Stimulated activated CD8-positive, alpha-beta memory T cell treated with anti-CD3 and anti-CD28 coated beads, Interleukin-7, amount 100 ng/mL, for 48 hours (primary cell): Measurements from ENCODE around the gene PADI2.

Experiments
- DNase-seq, 2 donors: peaks; one replicate each; pipeline ENCODE4 v3.0.0-alpha.2; 2020; ENCODE audit warnings: low read depth in 1 of 2; ENCODE audit errors: extremely low read depth in 1 of 2

PADI2 gene

GRCh38 chr1:17059391-17060305, 59.6 kb downstream of the PADI2 start:
- DNase-seq = peak in 1 of 2 donors; percentile 10

- DNase-seq = no peak
These were observed 62.7 kb downstream of the PADI2 start for GRCh38 chr1:17056551-17056950.

GRCh38 chr1:17055801-17056200, 63.5 kb downstream of the PADI2 start:
- DNase-seq = no peak

- DNase-seq = peak; percentile 98 to 99
These were observed 65.4 kb downstream of the PADI2 start, which contains the start of gene SDHB for GRCh38 chr1:17053685-17054410. TSS of gene SDHB (minus strand) at chr1:17054032. CDS start at chr1:17054019, 13 bp downstream.

- DNase-seq = no peak
These were observed 66.1 kb downstream of the PADI2 start for GRCh38 chr1:17053086-17053684.

- DNase-seq = no peak
These were observed 66.6 kb downstream of the PADI2 start for GRCh38 chr1:17052641-17053040.

- no peak for DNase-seq
These were observed 67.2 kb downstream of the PADI2 start for GRCh38 chr1:17052038-17052437.

- no peak for DNase-seq
These were observed 71.3 kb downstream of the PADI2 start for GRCh38 chr1:17047924-17048323.

- no peak for DNase-seq
These were observed 73.0 kb downstream of the PADI2 start for GRCh38 chr1:17046334-17046657.

GRCh38 chr1:17045634-17046333, 73.5 kb downstream of the PADI2 start:
- no peak for DNase-seq

- no peak for DNase-seq
These were observed 74.1 kb downstream of the PADI2 start for GRCh38 chr1:17045150-17045549.

- no peak for DNase-seq
These were observed 75.6 kb downstream of the PADI2 start for GRCh38 chr1:17043676-17044075.

- no peak for DNase-seq
These were observed 79.1 kb downstream of the PADI2 start for GRCh38 chr1:17040135-17040534.

- DNase-seq = no peak
These were observed 79.7 kb downstream of the PADI2 start for GRCh38 chr1:17039522-17039921.

- no peak for DNase-seq
These were observed 85.8 kb downstream of the PADI2 start for GRCh38 chr1:17033481-17033880.

GRCh38 chr1:17032741-17033140, 86.5 kb downstream of the PADI2 start:
- no peak for DNase-seq

GRCh38 chr1:17031436-17031835, 87.8 kb downstream of the PADI2 start:
- no peak for DNase-seq

GRCh38 chr1:17030206-17030605, 89.0 kb downstream of the PADI2 start:
- no peak for DNase-seq

- DNase-seq = no peak
These were observed 90.5 kb downstream of the PADI2 start for GRCh38 chr1:17028662-17029188.

GRCh38 chr1:17027900-17028299, 91.4 kb downstream of the PADI2 start:
- DNase-seq = no peak

- DNase-seq = no peak
These were observed 91.8 kb downstream of the PADI2 start for GRCh38 chr1:17027403-17027802.
